NCI-H1105 treated with DMSO at 0.1 percent for 48 hours (cell line): ENCODE measurements around the gene RANBP10.

Experiments
- DNase-seq: peaks from one replicate; lab custom pipeline; 2025; lab: John Stamatoyannopoulos, UW

RANBP10 gene

DNA sequence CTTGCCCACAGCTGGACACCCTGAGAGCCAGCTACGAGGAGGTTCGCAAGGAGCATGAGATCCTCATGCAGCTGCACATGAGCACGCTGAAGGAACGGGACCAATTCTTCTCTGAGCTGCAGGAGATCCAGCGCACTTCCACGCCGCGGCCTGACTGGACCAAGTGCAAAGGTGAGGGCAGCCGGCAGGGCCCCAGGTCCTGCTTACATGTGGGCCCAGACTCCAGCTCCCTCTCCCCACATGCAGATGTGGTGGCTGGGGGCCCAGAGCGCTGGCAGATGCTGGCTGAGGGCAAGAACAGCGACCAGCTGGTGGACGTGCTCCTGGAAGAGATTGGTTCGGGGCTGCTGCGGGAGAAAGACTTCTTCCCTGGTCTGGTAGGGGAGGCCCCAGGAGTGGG is 19.5 kb upstream of the RANBP10 start:
- DNase-seq, result no peak

DNA sequence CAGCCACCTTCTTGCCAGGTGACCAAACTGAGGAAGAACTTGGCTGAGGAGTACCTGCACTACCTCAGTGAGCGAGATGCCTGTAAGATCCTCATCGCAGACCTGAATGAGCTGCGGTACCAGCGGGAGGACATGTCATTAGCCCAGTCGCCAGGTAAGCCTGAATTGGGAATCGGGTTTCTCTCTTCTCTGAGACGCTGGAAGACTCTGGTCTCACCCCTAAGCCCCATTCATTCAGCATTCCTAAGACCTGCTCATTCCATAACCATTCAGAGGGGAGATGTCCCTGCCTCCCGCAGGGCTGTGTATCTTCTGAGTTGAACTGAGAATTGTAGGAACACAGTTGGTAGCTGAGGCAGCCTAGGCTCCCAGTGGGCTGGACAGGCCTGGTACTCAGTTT is 18.8 kb upstream of the RANBP10 start:
- no peak for DNase-seq

DNA sequence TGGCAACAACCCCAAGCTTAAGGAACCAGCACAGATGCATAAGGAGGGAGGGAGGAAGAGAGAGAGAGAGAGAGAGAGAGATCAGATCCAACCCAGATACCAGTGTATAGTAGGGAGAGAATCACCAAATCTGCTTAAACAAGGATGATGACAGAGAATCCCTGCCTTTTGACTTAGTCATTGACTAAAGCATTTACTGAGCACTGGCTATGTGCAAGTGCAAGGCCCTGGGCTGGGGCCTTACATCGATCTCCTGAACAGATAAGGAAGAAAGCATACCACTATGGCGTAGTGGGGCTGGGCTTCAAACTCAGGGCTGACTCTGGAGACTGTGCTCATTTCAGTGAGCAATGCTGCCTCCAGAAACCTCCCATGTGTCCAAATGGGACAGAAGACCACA is 16.2 kb upstream of the RANBP10 start:
- DNase-seq, result no peak

DNA sequence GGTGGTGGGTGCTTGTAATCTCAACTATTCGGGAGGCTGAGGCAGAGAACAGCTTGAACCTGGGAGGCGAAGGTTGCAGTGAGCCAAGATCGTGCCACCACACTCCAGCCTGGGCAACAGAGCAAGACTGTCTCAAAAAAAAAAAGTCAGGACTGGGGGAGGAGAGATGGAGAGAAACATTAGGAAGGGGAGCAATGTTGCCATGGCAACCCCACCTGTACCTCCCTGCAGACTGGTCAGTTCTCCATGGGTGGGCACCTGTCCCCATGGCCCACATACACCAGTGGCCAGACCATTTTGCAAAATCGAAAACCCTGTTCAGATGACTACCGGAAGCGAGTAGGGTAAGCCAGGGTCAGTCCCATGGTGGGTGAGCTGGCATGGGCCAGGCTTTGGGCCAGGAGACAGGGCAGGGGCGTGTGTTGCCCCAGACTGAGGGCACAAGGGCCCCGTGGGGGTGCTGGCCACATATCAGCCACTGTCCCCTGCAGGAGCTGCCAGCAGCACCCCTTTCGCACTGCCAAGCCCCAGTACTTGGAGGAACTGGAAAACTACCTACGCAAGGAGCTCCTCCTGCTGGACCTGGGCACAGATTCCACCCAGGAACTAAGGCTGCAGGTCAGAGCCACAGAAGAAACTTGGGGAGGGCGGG is 14.4 kb upstream of the RANBP10 start:
- no peak for DNase-seq

DNA sequence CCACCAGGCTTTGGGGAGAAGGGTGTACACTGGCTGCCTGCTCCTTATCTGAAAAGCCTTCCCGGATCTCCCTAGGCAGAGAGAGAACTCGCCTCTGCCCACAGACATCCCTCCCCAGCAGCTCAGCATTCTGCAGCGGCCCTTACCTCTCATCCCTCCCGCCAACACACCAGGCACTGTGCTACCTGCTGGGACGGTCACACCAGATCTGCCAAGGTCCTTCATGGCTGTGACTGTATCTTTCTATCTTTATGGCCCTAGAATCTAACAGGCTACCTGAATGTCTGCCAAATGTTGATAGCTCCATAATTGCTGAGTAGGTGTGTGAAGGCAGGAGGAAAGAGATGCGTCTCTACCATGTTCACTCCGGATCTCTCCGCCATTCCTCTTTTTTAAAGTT is 8.2 kb upstream of the RANBP10 start:
- DNase-seq, result peak; percentile 21

DNA sequence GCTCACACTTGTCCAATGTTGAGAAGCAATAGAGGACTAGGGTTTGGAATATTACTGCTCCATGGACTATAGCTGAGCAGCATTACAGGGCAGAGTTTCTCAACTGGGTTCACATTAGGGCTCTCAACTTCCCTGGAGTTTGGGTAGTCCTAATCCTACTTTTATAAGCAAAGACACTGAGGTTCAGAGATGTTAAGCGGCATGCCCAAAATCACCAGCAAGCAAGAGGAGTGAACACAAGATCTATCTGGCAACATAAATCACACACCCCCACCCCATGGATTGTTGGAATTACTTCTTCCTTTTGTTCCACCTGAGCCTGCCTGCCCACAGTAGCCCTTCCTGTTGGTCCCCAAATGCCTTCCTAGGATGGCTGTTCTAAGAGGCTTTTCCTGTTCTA is 5.5 kb upstream of the RANBP10 start:
- DNase-seq, result no peak

DNA sequence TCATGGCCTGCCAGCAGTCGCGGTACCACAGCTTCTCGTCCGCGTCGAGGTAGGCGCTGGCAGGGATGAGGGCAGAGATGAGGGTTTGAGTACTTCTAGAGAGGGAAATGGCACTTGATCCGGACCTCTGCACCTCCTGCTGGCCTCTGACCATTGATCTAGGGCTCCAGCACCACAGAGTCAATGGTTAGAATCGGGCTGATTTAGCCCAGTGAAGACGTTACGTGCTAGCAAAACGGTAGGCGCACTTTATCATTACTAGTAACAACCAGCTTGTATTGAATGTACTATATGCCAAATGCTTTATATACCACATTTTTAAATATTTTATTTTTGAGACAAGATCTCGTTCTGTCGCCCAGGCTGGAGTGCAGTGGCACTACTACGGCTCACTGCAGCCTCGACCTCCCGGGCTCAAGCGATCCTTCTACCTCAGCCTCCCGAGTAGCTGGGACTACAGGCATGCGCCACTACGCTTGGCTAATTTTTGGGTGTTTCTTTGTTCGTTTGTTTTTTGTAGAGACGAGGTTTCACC is 855 bp upstream of the RANBP10 start:
- DNase-seq, result no peak

DNA sequence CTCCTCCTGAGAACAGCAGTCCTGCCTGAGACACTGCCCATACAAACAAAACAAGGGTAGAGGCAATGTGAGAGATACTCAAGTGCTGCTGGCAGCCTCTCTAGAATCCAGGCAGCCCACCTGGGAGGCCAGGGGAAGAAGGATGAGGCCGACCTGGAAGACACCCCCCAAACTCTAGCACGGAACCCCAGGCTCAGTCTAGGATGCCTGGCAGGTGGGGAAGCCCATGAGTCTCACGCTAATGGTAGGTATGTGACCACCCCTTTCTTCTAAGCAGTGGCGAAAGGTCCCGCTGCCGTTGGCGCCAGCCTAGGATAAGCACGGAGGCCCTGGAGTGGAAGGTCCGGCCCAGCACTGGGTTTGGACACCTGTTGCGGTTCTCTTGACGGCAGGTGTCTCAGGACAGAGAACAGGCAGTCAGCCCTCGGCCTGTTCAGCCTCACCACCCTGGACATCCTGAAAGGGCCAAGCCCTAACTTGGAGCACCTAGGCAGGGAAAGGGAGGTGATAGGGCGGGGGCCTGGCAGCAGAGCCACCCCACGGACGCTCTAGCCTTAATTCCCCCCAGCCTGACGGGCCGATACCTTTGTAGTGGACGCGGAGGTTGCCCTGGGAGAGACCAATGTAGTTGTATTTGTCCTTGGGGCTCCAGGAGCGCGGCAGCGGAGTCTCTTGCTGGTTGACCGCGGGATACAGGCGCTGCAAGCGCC is 487 bp downstream of the RANBP10 start:
- no peak for DNase-seq

DNA sequence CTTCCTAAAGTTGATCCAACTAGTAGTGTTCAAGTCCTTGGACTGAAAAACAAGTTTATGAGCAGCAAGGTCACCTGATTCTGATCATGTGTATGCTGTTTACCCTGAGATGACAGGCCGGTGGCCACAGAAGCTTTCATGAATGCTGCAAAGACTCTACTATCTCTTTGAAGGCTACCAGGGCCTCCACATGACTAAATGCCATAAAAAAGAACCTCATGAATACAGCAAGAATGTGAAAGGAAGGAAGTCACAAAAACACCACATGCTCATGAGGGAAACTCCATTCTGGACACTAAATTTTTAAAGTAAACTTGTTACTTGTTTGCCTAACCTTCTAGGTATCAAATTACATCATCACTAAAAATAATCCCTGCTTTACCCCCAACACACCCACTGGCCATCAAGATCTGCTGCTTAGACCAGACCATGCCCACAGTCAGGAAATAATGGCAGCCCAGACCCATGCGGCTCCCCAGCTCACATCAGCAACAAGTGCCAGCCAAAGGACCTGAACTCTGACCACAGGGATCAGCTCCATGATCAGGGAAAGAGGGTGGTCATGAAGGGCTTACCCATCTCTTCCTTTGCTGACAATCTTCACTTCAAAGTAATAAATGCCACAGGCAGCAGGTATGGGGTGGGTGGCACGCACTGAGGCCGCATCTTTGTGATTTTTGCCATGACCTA is 1.4 kb downstream of the RANBP10 start:
- DNase-seq, result no peak

DNA sequence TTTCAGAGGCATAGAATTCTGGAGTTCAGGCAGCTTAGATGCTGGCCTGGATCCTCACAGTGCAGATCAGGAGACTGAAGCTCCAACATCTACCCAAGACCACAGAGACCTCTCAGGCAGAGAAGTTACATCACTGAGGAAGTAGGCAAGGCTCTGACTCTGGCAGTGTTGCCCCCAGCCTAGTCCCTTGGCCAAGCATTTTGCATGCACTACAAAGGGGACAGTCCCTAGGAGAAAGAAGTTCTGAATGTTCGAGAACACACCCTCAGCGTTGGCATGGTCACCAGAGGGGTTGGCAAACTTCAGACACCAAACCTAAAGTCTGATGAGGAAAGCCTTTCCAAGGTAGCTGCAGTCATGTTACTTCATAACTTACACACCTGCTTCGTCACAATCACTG is 2.5 kb downstream of the RANBP10 start:
- no peak for DNase-seq

DNA sequence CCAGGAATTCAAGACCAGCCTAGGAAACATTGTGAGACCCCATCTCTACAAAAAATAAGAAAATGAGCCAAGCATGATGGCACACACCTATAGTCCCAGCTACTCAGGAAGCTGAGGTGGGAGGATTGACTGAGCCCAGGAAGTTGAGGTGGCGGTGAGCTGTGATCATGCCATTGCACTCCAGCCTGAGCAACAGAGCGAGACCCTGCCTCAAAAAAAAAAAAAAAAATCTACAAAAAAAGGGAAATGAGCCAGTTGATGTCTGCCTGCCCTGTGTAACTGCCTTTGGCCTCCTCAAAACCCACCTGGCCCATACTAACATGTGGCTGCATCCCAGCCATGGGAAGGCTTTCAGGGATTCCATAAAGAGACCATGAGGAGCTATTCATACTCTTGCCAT is 4.5 kb downstream of the RANBP10 start:
- no peak for DNase-seq

DNA sequence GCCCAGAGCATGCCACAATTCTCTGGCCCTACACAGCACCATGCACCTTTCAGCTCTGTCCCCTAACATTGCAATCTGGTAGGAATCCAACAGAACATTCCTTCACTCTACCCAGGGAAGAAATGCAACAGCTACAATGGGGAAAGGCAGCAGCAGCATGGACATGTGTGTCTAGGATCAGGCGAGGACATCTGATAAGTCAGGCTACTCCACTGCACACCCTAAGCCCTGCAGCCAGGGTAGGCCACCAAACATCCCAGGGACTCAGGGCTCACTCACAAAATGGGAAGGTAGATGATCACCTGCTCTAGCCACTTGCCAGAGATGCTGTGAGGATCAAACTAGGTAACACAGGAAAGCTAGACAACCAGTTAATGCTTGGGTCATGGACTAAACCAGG is 5.1 kb downstream of the RANBP10 start:
- DNase-seq, result no peak

DNA sequence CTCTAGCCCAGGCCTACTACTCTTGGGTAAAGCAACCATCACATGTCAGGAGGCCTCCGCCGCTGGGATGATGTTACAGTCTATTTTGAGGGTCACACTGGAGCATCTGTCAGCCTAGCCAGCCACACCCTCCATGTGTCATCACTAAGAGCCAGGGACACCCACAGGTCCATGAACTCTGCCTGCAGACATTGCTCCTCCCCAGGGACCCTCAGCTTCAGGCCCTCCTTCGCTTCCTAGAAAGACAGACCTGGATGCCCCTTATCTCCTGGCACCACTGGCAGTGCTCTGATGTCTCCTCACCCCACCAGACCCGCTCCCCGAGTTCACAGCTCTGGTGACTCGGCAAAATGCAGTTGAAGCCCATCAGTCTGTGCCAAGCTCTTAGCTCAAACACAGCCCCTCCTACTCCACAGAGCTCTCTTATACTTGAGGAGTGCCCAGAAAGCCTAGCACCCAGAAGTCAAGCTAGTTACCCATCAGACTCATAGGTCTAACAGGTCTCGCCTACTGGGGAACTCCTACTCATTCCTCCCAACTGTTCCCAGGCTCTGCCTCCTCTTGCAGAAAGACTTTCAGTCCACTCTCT is 5.9 kb downstream of the RANBP10 start:
- DNase-seq, result no peak

DNA sequence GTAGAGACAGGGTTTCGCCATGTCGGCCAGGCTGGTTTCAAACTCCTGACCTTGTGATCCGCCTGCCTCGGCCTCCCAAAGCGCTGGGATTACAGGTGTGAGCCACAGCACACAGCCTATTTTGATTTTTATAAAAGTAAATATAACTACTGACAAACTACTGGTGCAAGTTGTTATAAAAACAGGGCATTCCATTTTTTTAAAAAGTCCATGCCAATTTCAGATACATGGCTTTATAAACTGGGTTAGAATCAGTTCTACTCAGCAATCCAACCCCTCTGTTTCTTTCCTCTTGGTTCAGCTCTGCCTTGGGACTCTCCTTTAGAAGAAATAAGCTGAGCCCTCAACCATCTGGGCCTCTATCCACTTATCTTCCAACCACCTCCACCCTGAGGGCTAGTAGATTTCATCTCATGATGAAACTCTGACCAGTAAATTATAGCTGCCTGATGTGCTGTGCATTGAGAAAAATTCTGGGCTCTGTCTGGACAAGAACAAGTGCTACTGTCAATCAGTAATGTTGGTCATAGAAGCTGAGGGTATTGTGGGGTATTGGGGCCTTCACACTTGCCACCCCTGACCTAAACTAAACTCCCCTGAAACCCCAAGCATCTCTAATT is 10.2 kb downstream of the RANBP10 start:
- DNase-seq, result no peak

DNA sequence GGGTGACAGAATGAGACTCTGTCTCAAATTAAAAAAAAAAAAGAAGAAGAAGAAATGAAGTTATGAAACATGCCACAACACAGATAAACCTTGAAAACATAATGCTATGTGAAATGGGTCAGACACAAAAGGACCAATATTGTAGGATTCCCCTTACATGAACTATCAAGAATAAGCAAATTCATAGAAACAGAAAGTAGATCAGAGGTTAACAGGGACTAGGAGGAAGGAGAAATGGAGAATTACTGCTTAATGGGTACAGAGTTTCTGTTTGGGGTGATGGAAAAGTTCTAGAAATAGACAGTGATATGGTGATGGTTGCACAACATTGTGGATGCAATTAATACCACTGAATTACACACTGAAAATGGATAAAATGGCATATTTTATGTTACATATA is 16.3 kb downstream of the RANBP10 start:
- no peak for DNase-seq

DNA sequence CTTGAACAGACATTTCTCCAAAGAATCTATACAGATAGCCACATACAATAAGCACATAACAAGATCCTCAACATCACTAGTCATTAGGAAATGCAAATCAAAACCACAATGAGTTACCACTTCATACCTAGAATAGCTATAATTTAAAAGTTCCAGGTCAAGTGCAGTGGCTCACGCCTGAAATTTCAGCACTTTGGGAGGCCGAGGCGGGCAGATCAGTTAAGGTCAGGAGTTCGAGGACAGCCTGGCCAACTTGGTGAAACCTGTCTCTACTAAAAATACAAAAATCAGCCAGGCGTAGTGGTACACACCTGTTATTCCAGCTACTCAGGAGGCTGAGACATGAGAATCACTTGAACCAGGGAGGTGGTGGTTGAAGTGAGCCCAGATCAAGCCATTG is 19.9 kb downstream of the RANBP10 start:
- no peak for DNase-seq

DNA sequence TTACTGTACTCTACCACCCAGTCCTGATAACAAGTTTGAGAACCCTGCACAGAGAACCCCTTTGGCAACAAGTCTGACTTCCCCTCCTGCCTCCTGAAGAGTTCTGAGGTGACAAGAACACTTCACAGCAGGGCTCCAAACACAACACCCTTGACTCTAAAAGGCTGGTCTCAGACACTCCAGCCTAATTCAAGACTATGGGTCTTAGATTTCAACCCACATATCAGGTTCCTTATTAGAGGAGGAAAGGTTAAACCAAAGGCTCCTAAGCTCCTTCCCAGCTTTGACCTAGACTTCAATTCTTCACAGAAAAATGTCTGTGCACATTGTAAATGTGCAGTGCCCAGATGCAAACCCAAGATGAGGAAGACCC is 23.0 kb downstream of the RANBP10 start:
- no peak for DNase-seq

DNA sequence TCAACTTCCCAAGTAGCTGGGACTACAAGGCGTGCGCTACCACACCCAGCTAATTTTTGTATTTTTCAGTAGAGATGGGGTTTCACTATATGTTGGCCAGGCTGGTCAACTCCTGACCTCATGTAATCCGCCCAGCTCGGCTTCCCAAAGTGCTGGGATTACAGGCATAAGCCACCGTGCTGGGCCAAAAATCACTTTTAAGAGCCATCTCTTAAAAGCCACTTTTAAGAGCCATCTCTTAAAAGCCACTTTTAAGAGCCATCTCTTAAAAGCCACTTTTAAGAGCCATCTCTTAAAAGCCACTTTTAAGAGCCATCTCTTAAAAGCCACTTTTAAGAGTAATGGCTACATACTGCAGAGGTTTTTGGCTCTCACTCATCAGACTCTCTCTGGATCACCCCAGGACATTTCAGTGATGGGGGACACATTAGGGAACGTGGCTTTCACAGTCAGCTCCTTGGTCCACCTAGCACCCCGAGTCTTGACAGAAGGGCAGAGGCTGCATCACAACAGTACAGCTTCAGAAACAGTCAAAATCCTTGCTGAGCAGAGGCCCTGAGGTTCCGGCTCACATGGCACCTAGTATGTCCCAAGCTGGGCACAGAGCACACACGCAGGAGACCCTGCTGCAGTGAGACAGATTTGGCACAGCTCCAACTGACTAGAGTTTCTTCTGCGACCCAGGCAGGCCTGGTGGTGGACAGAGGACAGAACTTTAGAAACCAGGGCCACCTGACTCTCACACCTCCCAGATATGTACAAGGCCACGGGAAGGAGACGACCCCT is 23.6 kb downstream of the RANBP10 start:
- peak; percentile 20 for DNase-seq

DNA sequence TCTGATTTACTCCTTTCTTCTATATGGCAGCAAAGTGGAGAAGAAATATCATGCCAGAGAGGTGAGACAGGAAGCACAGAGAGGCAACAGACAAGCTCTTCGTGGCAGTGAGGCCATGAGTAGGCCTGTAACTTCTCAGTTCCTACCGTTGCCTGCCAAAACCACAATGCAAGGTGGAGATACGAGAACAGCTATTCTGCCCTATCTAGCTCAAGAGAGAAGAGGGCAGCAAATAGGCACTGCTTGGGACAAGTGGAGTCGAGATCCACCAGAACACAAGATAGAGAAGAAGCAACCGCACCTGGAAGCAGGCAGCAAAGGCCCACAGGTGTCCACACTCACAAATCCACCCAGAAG is 24.8 kb downstream of the RANBP10 start:
- DNase-seq, result no peak

DNA sequence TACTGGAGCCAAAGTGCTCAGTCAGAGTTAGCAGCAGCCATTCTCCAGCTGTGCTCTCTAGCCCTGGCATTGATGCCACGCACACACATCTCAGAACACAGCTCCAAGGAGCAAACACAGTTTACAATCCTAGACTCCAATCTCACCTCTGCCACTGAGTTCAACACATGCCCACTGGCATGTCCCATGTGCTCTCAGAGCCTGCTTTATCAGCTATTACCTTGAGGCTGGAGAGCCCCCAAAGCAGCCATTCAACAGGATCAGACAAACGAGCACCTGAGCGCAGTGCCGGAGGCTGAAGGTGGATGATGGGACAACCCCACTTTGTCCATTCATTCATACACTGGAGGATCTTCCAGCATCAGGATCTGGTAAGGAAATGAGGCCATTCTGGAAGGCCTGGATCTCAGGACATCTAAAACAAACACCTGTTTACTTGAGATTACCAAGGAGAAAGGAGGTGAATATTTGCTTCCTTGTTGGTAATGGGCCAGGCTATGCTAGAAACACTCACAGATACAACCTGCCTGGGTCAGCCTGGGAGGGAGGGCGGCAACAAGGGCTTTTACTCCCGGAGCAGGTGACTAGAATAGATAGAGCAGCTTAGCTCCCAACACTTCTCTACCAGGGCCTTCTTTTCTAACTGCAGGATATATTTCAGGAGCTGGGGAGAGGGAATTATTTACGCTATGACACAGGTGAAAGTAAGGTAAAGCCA is 25.4 kb downstream of the RANBP10 start:
- no peak for DNase-seq
